K562 (cell line): ENCODE results near the gene ARHGAP15. TPM values are rescaled to one million over a fixed set of nuclear protein-coding genes. Genes with fewer than 3 reads are reported as not detected.

Experiments used
- ATAC-seq: fragments of 200-7000 bp; cut with Tn5 transposase; 3 replicates; pipeline ENCODE4 v1.9.1; 2020; ENCODE audit warnings: moderate library complexity
- BruUV-seq: library from RNA; stranded (reverse); fragments of 400-500 nt; replicated peaks from 2 replicates; lab custom pipeline; 2021; lab: Mats Ljungman, UMichigan
- CTCF ChIA-PET: fragments of 300-600 bp; formaldehyde crosslinking; extraction: SDS; loops from one replicate; lab custom pipeline; 2021; ENCODE audit warnings: low intra/inter-chr PET ratio; lab: Yijun Ruan, JAX
- POLR2A ChIA-PET: fragments of 300-600, 350-650 bp; sonication (Branson Sonifier 250); formaldehyde crosslinking; extraction: SDS; loops from one replicate; lab custom pipeline; 2021; ENCODE audit warnings: antibody characterized with exemption, inconsistent platforms; lab: Yijun Ruan, JAX
- DNase-seq, 4 experiments: peaks; one replicate each; pipeline versions ENCODE4 v3.0.0 to v3.0.0-alpha.2; 2011 to 2018; ENCODE audit warnings: low spot score in 3 of 4, mixed read lengths in 3 of 4; ENCODE audit errors: extremely low read depth in 1 of 4
- FAIRE-seq: peaks from 2 replicates; lab custom pipeline; 2011; peaks lifted over from hg19 to GRCh38; lab: Jason Lieb, UNC
- H2AFZ ChIP-seq: 2 replicates; pipeline ENCODE4 v1.6.0; 2011; ENCODE audit warnings: low read depth, low read length, control low read depth, inconsistent platforms
- H3K27ac ChIP-seq: fragments of 200-600 bp; 3 replicates; pipeline ENCODE4 v1.8.0; 2011; ENCODE audit warnings: low read depth, mild to moderate bottlenecking, control low read depth, inconsistent platforms, low read length, moderate library complexity, mixed read lengths; ENCODE audit errors: extremely low read depth
- H3K27me3 ChIP-seq, 2 experiments: fragments of 300-600 bp in 1 of 2; 2 replicates in 1 of 2; 3 replicates in 1 of 2; pipeline versions ENCODE4 v1.6.0 to v1.8.0; 2011; ENCODE audit warnings: inconsistent platforms in 2 of 2, low read length in 2 of 2, mild to moderate bottlenecking in 1 of 2, mixed read lengths in 1 of 2, moderate library complexity in 1 of 2; ENCODE audit not compliant: control insufficient read depth in 2 of 2, insufficient read depth in 2 of 2
- H3K36me3 ChIP-seq: fragments of 300-600 bp; 3 replicates; pipeline ENCODE4 v1.8.0; 2011; ENCODE audit warnings: mild to moderate bottlenecking, low read length, inconsistent platforms; ENCODE audit not compliant: control insufficient read depth, insufficient read depth
- H3K4me1 ChIP-seq, 2 experiments: fragments of 200-600 bp in 1 of 2; replicated peaks in 1 of 2; 2 replicates in 1 of 2; 3 replicates in 1 of 2; pipeline versions ENCODE4 v1.5.1 to v1.8.0; 2011; ENCODE audit warnings: inconsistent platforms in 2 of 2, low read length in 2 of 2, mild to moderate bottlenecking in 1 of 2, mixed read lengths in 1 of 2, moderate library complexity in 1 of 2; ENCODE audit not compliant: control insufficient read depth in 2 of 2, insufficient read depth in 2 of 2
- H3K4me2 ChIP-seq: 2 replicates; pipeline ENCODE4 v1.6.1; 2011; ENCODE audit warnings: low read length, control low read depth, inconsistent platforms, mixed read lengths; ENCODE audit not compliant: insufficient read depth
- H3K4me3 ChIP-seq: fragments of 200-600 bp; sonication (generic), shearing (Covaris generic); 2 replicates; pipeline ENCODE4 v1.5.1; 2016; ENCODE audit warnings: control low read depth, inconsistent platforms
- H3K79me2 ChIP-seq: fragments of 200-600 bp; 3 replicates; pipeline ENCODE4 v1.8.0; 2011; ENCODE audit warnings: low read length, inconsistent platforms; ENCODE audit not compliant: control insufficient read depth, insufficient read depth
- H3K9ac ChIP-seq, 2 experiments: 2 replicates each; pipeline versions ENCODE4 v1.6.0 to v1.6.1; 2011; ENCODE audit warnings: low read depth in 2 of 2, low read length in 2 of 2, control low read depth in 1 of 2, inconsistent platforms in 1 of 2, mild to moderate bottlenecking in 1 of 2, mixed read lengths in 1 of 2; ENCODE audit not compliant: insufficient read depth in 1 of 2
- H3K9me1 ChIP-seq: one replicate; pipeline ENCODE4 v1.6.0; 2011; ENCODE audit warnings: inconsistent platforms, mild to moderate bottlenecking, low read length, moderate library complexity; ENCODE audit not compliant: control insufficient read depth, insufficient read depth
- H3K9me3 ChIP-seq: replicated peaks from 2 replicates; pipeline ENCODE4 v1.5.1; 2011; ENCODE audit warnings: low read depth, low read length, inconsistent platforms; ENCODE audit not compliant: control insufficient read depth, insufficient read depth
- H4K20me1 ChIP-seq: replicated peaks from 2 replicates; pipeline ENCODE4 v1.6.1; 2011; ENCODE audit warnings: low read length, inconsistent platforms, mixed read lengths; ENCODE audit not compliant: control insufficient read depth, insufficient read depth
- ARID3B ChIP-seq: fragments of 250-450 bp; sonication (Bioruptor Pico); IDR thresholded peaks from 2 replicates; pipeline ENCODE4 v1.4.0; 2020; ENCODE audit warnings: borderline replicate concordance
- HMGN3 ChIP-seq: IDR thresholded peaks from 2 replicates; pipeline ENCODE4 v1.6.1; 2011; ENCODE audit warnings: borderline replicate concordance, low read depth, mild to moderate bottlenecking, mixed read lengths, low read length; ENCODE audit not compliant: insufficient read length; ENCODE audit errors: extremely low read depth
- HNRNPL ChIP-seq: fragments of 200-400 bp; formaldehyde crosslinking; IDR thresholded peaks from 2 replicates; pipeline ENCODE4 v1.6.1; 2017; ENCODE audit warnings: low read depth, mild to moderate bottlenecking, low read length
- ZNF589 ChIP-seq: fragments of 200-800 bp; sonication (Bioruptor generic); IDR thresholded peaks from 2 replicates; pipeline ENCODE4 v1.6.1; 2016; ENCODE audit warnings: low read depth, missing genetic modification characterization, missing compliant biosample characterization
- WGBS: fragments of 100-300 bp; shearing (Covaris generic); methylation state at CpG from one replicate; pipeline ENCODE4 v1.1.6; 2016; ENCODE audit warnings: low coverage, mixed read lengths; ENCODE audit not compliant: insufficient coverage; ENCODE audit errors: missing lambda C conversion rate; 5-methylcytosine and 5-hydroxymethylcytosine counted together
- in situ Hi-C: fragments of 300-500 bp; cut with MboI; formaldehyde crosslinking; loops from 4 replicates; pipeline ENCODE4 v1.15.0; 2018; ENCODE audit warnings: inconsistent platforms, mixed read lengths
- intact Hi-C: fragments of 100-400 bp; cut with micrococcal nuclease; formaldehyde crosslinking; loops from 2 replicates; pipeline ENCODE4 v1.14.2; 2022
- polyA plus RNA-seq, 8 experiments: library from polyadenylated mRNA; depleted of rRNA in 4 of 8; stranded (reverse) in 5 of 8; unstranded in 3 of 8; fragments of >200 nt; fragmentation: Nextera tagmentation in 2 of 8; fragmentation: Illumina TruSeq in 1 of 8; extraction: Ambion mirVana in 2 of 8; extraction: Trizol in 1 of 8; gene quantifications; 2 replicates each; pipeline versions ENCODE4 v1.2.1 to v1.2.3, GENCODE V29; 2011 to 2014; ENCODE audit warnings: inconsistent platforms in 1 of 8, missing spikeins in 1 of 8
- total RNA-seq, 7 experiments: library from RNA; depleted of rRNA in 6 of 7; stranded (reverse); fragments of >200 nt in 6 of 7; fragmentation: Illumina TruSeq in 2 of 7; extraction: Trizol in 2 of 7; gene quantifications; 2 replicates each; pipeline versions ENCODE4 v1.2.1 to v1.2.3, GENCODE V29; 2011 to 2021; ENCODE audit warnings: low replicate concordance in 1 of 7

The ARHGAP15 gene
- total and polyA plus RNA-seq, 9 of the 15 experiments (the other 6 are each of a cell fraction or from before 2014, with no cell fraction given): 1.5 to 17.9 (median 7.9) TPM

- TF ChIP-seq ARID3B (CRISPR knock-in tag) (no peak), HNRNPL (no peak)
These were observed 218.7 kb downstream of the ARHGAP15 start (continued) for GRCh38 chr2:143347901-143348414.

- no peak overlapping the region for H3K9ac ChIP-seq
- FAIRE-seq (no peak), ATAC-seq (no peak), DNase-seq (no peak)
- POLR2A ChIA-PET: interaction anchor here (0.7 kb wide), 2 partner anchors 11 to 58 kb away, joined by 3 read pairs; no protein-coding TSS in a partner anchor
- WGBS: 12% methylated on average over 13 of the region's 13 CpGs
- no peak overlapping the region for H2AFZ ChIP-seq
- CTCF ChIA-PET: no interaction called here
- H3K9me3 ChIP-seq: no peaks in the 10 kb centered on the region
- intact Hi-C loops (no loop called here), in situ Hi-C loops (no loop called here)
- H3K36me3 ChIP-seq: no peaks in the 10 kb centered on the region
- no peaks in the 10 kb centered on the region for H4K20me1 ChIP-seq
- no TSS peak for BruUV-seq
- no peak overlapping the region for H3K4me3 ChIP-seq
- H3K9me1 ChIP-seq: no peaks in the 10 kb centered on the region
- no peaks in the 10 kb centered on the region for H3K27me3 ChIP-seq
- H3K79me2 ChIP-seq: no peaks in the 10 kb centered on the region
- no peaks in the 10 kb centered on the region for H3K4me1 ChIP-seq
- no peak overlapping the region for H3K4me2 ChIP-seq
- no peak overlapping the region for H3K27ac ChIP-seq
- no peak for TF ChIP-seq HMGN3
- TF ChIP-seq ZNF589 (CRISPR knock-in tag): no peak
These were observed 225.0 kb downstream of the ARHGAP15 start for GRCh38 chr2:143354050-143354750.
